Articular chondrocyte of knee joint (primary cell): ENCODE results near the gene STARD3. TPM values are rescaled to one million over a fixed set of nuclear protein-coding genes. Genes with fewer than 3 reads are reported as not detected.

Source experiments
- total RNA-seq: library from RNA; depleted of rRNA; stranded (reverse); fragments of >200 nt; gene quantifications from 2 replicates; pipeline ENCODE4 v1.2.3, GENCODE V29; 2012

The STARD3 gene
- total RNA-seq: 23.0 and 25.1 TPM in 2 replicates

GRCh38 chr17:39636927-39637736 is at the start of gene STARD3:
Gene STARD3, plus strand, starts transcription at chr17:39637144. Its CDS starts 16,388 bp downstream, at chr17:39653532.

DNA sequence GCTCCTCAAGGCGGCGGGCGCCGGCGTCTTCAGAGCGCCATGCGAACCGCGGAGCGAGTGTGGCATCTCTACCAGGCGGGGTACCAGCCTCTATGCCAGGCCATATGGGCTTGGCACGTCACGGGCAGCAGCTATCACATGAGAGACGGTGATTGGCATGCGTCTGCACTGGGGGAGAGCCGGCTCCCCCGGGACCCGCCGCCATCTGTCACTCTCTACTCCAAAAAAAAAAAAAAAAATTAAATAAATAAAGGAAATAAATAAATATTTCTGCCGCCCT is 29.2 kb upstream of the STARD3 start, which contains the start of gene NEUROD2:
Gene NEUROD2 (minus strand): TSS at position 70 of the 280 bp plus-strand sequence. CDS start 1,321 bp downstream, outside the sequence.

DNA sequence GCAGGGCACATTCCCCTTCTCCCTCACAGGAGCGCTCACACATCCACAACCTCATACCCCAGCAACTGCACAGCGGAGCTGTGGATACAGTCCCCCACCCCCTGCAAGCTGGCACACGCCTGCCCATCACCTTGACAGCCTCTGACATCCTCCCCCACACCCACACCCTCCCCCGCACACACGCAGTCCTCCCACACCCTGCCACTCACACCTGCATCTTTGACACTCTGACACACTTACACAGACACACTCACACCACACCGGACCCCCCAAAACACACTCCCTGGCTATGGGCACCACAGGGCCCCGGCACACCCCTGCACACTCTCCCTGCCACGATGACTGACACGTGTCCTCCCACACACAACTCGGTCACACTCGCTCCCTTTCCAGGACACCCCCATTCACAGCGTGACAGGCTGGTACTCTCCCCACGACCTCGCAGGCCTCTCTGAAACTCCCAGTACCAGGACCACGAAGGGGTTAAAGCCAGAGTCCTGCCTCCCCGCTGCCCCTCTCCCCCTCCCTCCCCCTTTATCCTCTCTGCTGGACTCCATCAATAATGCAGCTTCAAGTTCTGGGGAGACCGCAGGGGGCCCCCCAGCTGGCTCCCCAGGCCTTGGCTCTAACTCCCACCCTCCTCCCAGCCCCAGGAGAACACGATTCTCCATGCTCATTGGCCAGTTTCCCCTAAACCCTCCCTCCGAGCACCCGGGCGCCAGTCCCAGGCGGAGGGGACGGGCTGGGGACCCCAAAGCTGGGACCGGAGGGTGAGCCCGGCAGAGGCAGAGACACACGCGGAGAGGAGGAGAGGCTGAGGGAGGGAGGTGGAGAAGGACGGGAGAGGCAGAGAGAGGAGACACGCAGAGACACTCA is 10.5 kb upstream of the STARD3 start, which contains the start of gene PPP1R1B:
Gene PPP1R1B (plus strand): TSS at position 782 of the 876 bp plus-strand sequence. CDS start 441 bp downstream, outside the sequence.

GRCh38 chr17:39664581-39665561 is 27.9 kb downstream of the STARD3 start, which contains the start of gene TCAP:
Gene TCAP, plus strand, starts transcription at chr17:39665349. Its CDS starts 11 bp downstream, at chr17:39665360.

DNA sequence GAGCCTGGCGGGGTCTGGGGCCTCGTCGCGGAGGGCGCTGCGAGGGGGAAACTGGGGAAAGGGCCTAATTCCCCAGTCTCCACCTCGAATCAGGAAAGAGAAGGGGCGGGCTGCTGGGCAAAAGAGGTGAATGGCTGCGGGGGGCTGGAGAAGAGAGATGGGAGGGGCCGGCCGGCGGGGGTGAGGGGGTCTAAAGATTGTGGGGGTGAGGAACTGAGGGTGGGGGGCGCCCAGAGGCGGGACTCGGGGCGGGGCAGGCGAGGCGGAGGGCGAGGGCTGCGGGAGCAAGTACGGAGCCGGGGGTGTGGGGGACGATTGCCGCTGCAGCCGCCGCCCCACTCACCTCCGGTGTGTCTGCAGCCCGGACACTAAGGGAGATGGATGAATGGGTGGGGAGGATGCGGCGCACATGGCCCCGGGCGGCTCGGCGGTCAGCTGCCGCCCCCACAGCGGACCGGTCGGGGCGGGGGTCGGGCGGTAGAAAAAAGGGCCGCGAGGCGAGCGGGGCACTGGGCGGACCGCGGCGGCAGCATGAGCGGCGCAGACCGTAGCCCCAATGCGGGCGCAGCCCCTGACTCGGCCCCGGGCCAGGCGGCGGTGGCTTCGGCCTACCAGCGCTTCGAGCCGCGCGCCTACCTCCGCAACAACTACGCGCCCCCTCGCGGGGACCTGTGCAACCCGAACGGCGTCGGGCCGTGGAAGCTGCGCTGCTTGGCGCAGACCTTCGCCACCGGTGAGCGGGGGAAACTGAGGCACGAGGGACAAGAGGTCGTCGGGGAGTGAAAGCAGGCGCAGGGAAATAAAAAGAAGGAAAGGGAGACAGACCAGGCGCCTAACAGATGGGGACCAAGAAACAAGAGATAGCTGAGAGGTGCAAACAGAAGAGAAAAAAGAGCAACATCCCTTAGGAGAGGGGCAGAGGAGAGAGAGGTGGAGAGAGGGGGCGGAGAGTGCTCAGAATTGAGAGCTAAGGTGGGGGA is 31.3 kb downstream of the STARD3 start, which contains the start of gene PNMT:
Gene PNMT (plus strand): TSS at position 509 of the 980 bp plus-strand sequence. CDS start 23 bp downstream, at position 532.

GRCh38 chr17:39687546-39688474 is 50.9 kb downstream of the STARD3 start, which contains the start of gene PGAP3:
Gene PGAP3, minus strand, starts transcription at chr17:39688057. Its CDS starts 43 bp downstream, at chr17:39688014.

GRCh38 chr17:39699818-39700147 is 62.8 kb downstream of the STARD3 start, which contains the start of gene ERBB2:
Gene ERBB2, plus strand, starts transcription at chr17:39700064. Its CDS starts 175 bp downstream, at chr17:39700239.

Other genes starting within 250 kb of the STARD3 start
- 21.7 and 22.7 TPM in 2 replicates for gene FBXL20, start 235.5 kb upstream of the STARD3 start, total RNA-seq
- 26.9 and 28.9 TPM in 2 replicates for gene MED1, start 185.9 kb upstream of the STARD3 start, total RNA-seq
- gene CDK12, start 175.7 kb upstream of the STARD3 start, total RNA-seq: 47.2 and 49.0 TPM in 2 replicates
- gene NEUROD2, start 29.2 kb upstream of the STARD3 start, total RNA-seq: not detected in 2 replicates
- not detected in 2 replicates for gene PPP1R1B, start 10.2 kb upstream of the STARD3 start, total RNA-seq
- gene TCAP, start 28.2 kb downstream of the STARD3 start, total RNA-seq: 0.26 and 0.32 TPM in 2 replicates
- gene PNMT, start 31.3 kb downstream of the STARD3 start, total RNA-seq: not detected in 2 replicates
- gene PGAP3, start 50.9 kb downstream of the STARD3 start, total RNA-seq: 11.4 and 13.1 TPM in 2 replicates
- 41.0 and 44.4 TPM in 2 replicates for gene ERBB2, start 62.9 kb downstream of the STARD3 start, total RNA-seq
- 21.4 and 28.5 TPM in 2 replicates for gene MIEN1, start 93.4 kb downstream of the STARD3 start, total RNA-seq
- gene GRB7, start 100.8 kb downstream of the STARD3 start, total RNA-seq: 0.32 and 0.78 TPM in 2 replicates
- gene IKZF3, start 227.2 kb downstream of the STARD3 start, total RNA-seq: not detected in 2 replicates
- not detected in 2 replicates for gene ZPBP2, start 231.1 kb downstream of the STARD3 start, total RNA-seq